ENCODE results near the gene CYFIP2. TPM values are rescaled to one million over a fixed set of nuclear protein-coding genes. Genes with fewer than 3 reads are reported as not detected.

CYFIP2 gene
- total and polyA plus RNA-seq, 2 of the 13 experiments (the other 11 are each of a cell fraction or from before 2014, with no cell fraction given), result 22.6 to 30.3 TPM

DNA sequence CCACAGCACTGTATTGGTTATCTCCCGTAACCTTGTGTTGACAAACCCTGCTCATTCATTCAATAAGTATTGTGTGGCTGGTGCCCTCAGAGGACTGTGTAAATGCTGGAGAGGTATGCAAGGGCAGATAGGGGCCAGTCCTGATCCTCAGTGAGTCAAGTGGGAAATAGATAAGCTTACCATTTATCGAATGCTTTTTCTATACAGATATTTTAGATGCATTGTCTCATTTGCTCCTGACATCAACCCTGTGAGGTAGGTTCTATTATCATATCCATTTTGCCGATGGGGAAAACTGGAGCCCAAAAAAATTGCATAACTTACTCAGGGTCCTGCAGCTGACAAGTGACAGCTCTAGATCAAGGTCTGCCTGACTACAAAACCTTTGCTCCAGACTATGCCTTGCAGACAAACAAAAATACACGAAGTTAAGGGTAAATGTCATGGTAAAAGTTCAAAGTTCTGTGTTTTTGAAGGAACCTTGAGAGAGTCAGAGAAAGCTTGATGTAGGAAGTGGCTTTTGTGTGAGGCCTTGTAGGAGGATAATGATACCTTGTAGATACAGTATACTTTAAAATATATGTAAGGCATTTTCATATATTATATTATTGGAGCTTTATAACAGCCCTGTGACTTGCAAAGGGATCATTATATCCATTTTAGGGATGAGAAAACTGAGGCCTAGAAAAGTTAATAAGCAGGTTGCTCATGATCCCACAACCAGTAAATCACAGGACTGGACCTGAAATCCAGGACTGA lies 22.7 kb downstream of the CYFIP2 start (continued):
- TF ChIP-seq, protein P1, sequence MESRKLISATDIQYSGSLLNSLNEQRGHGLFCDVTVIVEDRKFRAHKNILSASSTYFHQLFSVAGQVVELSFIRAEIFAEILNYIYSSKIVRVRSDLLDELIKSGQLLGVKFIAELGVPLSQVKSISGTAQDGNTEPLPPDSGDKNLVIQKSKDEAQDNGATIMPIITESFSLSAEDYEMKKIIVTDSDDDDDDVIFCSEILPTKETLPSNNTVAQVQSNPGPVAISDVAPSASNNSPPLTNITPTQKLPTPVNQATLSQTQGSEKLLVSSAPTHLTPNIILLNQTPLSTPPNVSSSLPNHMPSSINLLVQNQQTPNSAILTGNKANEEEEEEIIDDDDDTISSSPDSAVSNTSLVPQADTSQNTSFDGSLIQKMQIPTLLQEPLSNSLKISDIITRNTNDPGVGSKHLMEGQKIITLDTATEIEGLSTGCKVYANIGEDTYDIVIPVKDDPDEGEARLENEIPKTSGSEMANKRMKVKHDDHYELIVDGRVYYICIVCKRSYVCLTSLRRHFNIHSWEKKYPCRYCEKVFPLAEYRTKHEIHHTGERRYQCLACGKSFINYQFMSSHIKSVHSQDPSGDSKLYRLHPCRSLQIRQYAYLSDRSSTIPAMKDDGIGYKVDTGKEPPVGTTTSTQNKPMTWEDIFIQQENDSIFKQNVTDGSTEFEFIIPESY (CRISPR knock-in tag; IDR thresholded peaks at IDR 0.05), result no peak
- no peak for TF ChIP-seq ZZZ3 (CRISPR knock-in tag; IDR thresholded peaks at IDR 0.05; ENCODE audit: borderline replicate concordance)
- TF ChIP-seq ZNF761 (CRISPR knock-in tag; conservative IDR thresholded peaks at IDR 0.05), result no peak
- TF ChIP-seq MATR3 (CRISPR knock-in tag; IDR thresholded peaks at IDR 0.05), result no peak
- TF ChIP-seq, protein P2, sequence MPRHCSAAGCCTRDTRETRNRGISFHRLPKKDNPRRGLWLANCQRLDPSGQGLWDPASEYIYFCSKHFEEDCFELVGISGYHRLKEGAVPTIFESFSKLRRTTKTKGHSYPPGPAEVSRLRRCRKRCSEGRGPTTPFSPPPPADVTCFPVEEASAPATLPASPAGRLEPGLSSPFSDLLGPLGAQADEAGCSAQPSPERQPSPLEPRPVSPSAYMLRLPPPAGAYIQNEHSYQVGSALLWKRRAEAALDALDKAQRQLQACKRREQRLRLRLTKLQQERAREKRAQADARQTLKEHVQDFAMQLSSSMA (CRISPR knock-in tag; IDR thresholded peaks at IDR 0.05), result no peak
- TF ChIP-seq, protein P3, sequence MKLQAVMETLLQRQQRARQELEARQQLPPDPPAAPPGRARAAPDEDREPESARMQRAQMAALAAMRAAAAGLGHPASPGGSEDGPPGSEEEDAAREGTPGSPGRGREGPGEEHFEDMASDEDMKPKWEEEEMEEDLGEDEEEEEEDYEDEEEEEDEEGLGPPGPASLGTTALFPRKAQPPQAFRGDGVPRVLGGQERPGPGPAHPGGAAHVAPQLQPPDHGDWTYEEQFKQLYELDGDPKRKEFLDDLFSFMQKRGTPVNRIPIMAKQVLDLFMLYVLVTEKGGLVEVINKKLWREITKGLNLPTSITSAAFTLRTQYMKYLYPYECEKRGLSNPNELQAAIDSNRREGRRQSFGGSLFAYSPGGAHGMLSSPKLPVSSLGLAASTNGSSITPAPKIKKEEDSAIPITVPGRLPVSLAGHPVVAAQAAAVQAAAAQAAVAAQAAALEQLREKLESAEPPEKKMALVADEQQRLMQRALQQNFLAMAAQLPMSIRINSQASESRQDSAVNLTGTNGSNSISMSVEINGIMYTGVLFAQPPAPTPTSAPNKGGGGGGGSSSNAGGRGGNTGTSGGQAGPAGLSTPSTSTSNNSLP (IDR thresholded peaks at IDR 0.05; ENCODE audit: low read depth, low read length), result 0 out of 2 replicates have a peak, but pooled peaks have one; percentile 58
- TF ChIP-seq NBN (conservative IDR thresholded peaks at IDR 0.05), result no peak
- TF ChIP-seq, protein P4, sequence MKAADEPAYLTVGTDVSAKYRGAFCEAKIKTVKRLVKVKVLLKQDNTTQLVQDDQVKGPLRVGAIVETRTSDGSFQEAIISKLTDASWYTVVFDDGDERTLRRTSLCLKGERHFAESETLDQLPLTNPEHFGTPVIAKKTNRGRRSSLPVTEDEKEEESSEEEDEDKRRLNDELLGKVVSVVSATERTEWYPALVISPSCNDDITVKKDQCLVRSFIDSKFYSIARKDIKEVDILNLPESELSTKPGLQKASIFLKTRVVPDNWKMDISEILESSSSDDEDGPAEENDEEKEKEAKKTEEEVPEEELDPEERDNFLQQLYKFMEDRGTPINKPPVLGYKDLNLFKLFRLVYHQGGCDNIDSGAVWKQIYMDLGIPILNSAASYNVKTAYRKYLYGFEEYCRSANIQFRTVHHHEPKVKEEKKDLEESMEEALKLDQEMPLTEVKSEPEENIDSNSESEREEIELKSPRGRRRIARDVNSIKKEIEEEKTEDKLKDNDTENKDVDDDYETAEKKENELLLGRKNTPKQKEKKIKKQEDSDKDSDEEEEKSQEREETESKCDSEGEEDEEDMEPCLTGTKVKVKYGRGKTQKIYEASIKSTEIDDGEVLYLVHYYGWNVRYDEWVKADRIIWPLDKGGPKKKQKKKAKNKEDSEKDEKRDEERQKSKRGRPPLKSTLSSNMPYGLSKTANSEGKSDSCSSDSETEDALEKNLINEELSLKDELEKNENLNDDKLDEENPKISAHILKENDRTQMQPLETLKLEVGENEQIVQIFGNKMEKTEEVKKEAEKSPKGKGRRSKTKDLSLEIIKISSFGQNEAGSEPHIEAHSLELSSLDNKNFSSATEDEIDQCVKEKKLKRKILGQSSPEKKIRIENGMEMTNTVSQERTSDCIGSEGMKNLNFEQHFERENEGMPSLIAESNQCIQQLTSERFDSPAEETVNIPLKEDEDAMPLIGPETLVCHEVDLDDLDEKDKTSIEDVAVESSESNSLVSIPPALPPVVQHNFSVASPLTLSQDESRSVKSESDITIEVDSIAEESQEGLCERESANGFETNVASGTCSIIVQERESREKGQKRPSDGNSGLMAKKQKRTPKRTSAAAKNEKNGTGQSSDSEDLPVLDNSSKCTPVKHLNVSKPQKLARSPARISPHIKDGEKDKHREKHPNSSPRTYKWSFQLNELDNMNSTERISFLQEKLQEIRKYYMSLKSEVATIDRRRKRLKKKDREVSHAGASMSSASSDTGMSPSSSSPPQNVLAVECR (CRISPR knock-in tag; IDR thresholded peaks at IDR 0.05; ENCODE audit: borderline replicate concordance), result peak; percentile 53; the same call in 1 of the 2 replicates
- TF ChIP-seq RCOR2 (CRISPR knock-in tag; IDR thresholded peaks at IDR 0.05), result no peak
- TF ChIP-seq, protein P5, sequence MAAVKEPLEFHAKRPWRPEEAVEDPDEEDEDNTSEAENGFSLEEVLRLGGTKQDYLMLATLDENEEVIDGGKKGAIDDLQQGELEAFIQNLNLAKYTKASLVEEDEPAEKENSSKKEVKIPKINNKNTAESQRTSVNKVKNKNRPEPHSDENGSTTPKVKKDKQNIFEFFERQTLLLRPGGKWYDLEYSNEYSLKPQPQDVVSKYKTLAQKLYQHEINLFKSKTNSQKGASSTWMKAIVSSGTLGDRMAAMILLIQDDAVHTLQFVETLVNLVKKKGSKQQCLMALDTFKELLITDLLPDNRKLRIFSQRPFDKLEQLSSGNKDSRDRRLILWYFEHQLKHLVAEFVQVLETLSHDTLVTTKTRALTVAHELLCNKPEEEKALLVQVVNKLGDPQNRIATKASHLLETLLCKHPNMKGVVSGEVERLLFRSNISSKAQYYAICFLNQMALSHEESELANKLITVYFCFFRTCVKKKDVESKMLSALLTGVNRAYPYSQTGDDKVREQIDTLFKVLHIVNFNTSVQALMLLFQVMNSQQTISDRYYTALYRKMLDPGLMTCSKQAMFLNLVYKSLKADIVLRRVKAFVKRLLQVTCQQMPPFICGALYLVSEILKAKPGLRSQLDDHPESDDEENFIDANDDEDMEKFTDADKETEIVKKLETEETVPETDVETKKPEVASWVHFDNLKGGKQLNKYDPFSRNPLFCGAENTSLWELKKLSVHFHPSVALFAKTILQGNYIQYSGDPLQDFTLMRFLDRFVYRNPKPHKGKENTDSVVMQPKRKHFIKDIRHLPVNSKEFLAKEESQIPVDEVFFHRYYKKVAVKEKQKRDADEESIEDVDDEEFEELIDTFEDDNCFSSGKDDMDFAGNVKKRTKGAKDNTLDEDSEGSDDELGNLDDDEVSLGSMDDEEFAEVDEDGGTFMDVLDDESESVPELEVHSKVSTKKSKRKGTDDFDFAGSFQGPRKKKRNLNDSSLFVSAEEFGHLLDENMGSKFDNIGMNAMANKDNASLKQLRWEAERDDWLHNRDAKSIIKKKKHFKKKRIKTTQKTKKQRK (IDR thresholded peaks at IDR 0.05; ENCODE audit: low read length), result no peak
- TF ChIP-seq ZNF670 (CRISPR knock-in tag; IDR thresholded peaks at IDR 0.05; ENCODE audit: borderline replicate concordance), result no peak
- no peak for TF ChIP-seq TOE1 (CRISPR knock-in tag; IDR thresholded peaks at IDR 0.05)
- peak; percentile 67 for TF ChIP-seq HDAC1 (CRISPR knock-in tag; IDR thresholded peaks at IDR 0.05)
- TF ChIP-seq SIN3A (IDR thresholded peaks at IDR 0.05; ENCODE audit: borderline replicate concordance, low read depth, low read length), result no peak
- no peak for TF ChIP-seq NFRKB (IDR thresholded peaks at IDR 0.05)
- no peak for TF ChIP-seq MIER2 (CRISPR knock-in tag; IDR thresholded peaks at IDR 0.05)
- no peak for TF ChIP-seq RAD51 (IDR thresholded peaks at IDR 0.05; ENCODE audit: borderline replicate concordance)
- no peak for TF ChIP-seq MED8 (CRISPR knock-in tag; IDR thresholded peaks at IDR 0.05; ENCODE audit: insufficient replicate concordance)
